Esophagus squamous epithelium (tissue), 5 donors: Measurements from ENCODE around the gene RAB14. TPM values are rescaled to one million over a fixed set of nuclear protein-coding genes. Genes with fewer than 3 reads are reported as not detected.

ENCODE experiments used
- DNase-seq: peaks from one replicate; lab custom pipeline; 2025; lab: John Stamatoyannopoulos, UW
- H3K27ac ChIP-seq, 4 donors: fragments of 200-600 bp; sonication (generic); one replicate each; pipeline ENCODE4 v1.5.1; 2016 to 2019; ENCODE audit warnings: mild to moderate bottlenecking in 1 of 4
- H3K27me3 ChIP-seq, 4 donors: fragments of 200-600 bp; sonication (generic); 1 replicate in 3 of 4; 2 replicates in 1 of 4; pipeline versions ENCODE4 v1.5.1 to v1.6.0; 2017 to 2021; ENCODE audit warnings: antibody characterized with exemption in 1 of 4
- H3K36me3 ChIP-seq, 3 donors: fragments of 200-600 bp; sonication (generic); one replicate each; pipeline ENCODE4 v1.5.1; 2016 to 2019
- H3K4me1 ChIP-seq, 3 donors: fragments of 200-600 bp; sonication (generic); one replicate each; pipeline ENCODE4 v1.5.1; 2017 to 2019
- H3K4me3 ChIP-seq, 4 donors: fragments of 200-600 bp; sonication (generic); 1 replicate in 3 of 4; 2 replicates in 1 of 4; pipeline ENCODE4 v1.5.1; 2016 to 2019; ENCODE audit warnings: mild to moderate bottlenecking in 2 of 4, moderate library complexity in 1 of 4
- H3K9me3 ChIP-seq, 3 donors: fragments of 200-600 bp; sonication (generic); one replicate each; pipeline ENCODE4 v1.5.1; 2016 to 2019
- POLR2A ChIP-seq, 4 donors: fragments of 450-650 bp; IDR thresholded peaks; one replicate each; pipeline ENCODE4 v1.6.1; 2017; ENCODE audit warnings: antibody characterized with exemption in 4 of 4, mild to moderate bottlenecking in 4 of 4, moderate library complexity in 3 of 4
- WGBS, 2 donors: methylation state at CpG; one replicate each; pipeline ENCODE4 v1.1.5; 2018; 5-methylcytosine and 5-hydroxymethylcytosine counted together
- intact Hi-C: fragments of 100-400 bp; cut with DNase I; formaldehyde crosslinking; loops from one replicate; pipeline ENCODE4 v1.15.0; 2022
- total RNA-seq, 4 donors: library from RNA; depleted of rRNA; stranded (reverse); fragments of >200 nt; gene quantifications; one replicate each; pipeline ENCODE4 v1.1.0, GENCODE V29; 2016
- TF ChIP-seq, protein P1 (sequence below), 6 experiments: fragments of 450-650 bp in 4 of 6; fragments of 200-600 bp in 2 of 6; sonication (generic) in 2 of 6; IDR thresholded peaks; one replicate each; pipeline ENCODE4 v1.5.1; 2016 to 2019; ENCODE audit warnings: antibody characterized with exemption in 6 of 6, mild to moderate bottlenecking in 4 of 6, moderate library complexity in 4 of 6
- donor health status: DM: yes; HTN: yes; CAD: no.

RAB14 gene
- total RNA-seq, 4 donors from 2014 or later, result 36.7 to 56.5 (median 42.8) TPM

DNA sequence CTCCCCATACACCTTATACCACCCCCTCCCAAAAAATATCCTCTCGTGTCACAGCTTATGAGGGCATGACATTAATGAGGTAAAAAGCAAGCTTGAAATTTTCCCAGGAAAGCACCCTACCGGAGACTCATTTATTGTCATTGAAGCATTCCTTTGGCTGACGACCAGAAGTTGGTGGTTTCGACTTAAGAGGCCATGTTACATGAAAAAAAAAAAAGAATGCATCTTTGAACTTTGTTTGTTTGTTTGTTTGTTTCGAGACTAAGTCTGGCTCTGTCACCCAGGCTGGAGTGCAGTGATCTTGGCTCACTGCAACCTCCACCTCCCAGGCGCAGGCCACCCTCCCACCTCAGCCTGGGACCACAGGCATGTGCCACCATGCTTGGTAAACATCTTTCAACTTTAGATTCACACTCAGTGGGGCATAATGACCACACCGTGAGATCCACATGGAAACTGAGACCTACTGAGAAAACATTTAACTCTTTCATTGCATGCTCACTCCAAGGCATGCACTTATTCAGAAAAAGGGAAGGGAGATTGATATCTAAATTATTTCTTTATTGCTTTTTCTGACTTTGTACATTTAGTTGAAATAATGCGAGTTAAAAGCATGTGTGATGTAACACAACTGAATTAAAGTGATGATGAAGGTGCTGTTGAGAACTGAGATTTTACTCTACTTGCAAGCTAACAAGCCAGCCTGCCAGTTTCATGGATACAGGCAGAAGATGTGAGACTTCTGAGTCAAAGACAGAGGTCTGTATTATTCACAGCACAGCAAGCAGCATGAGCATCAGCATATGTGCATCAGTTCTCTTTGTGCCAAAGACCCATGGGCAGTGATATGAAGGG lies 5.1 kb upstream of the RAB14 start:
- no peak for DNase-seq
- 43 to 51% methylated on average over 8 of the region's 8 CpGs for WGBS, 2 donors

DNA sequence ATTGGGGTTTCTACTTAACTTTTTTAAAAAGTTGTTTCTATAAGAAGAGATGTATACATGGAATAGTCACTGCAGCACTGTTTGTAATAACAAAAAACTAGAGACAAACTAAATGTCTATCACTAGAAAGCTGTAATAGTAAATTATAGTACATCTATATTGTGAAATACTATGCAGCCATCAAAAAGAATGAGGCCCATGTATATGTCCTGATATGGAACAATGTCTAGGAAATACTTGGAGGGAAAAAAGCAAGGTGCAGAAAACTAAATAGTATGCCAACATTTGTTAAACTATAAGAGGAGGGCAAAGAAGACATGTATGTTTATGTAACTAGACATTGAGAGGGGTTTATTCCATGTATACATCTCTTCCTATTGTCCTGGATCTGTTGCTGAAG lies 2.9 kb upstream of the RAB14 start:
- intact Hi-C loops, result no loop called here
- H3K4me1 ChIP-seq, result peaks cover 4 to 22% (median 5%) of the 10 kb centered on the region in 3 donors
- peaks cover 0 to 4% (median 0%) of the 10 kb centered on the region in 3 donors for H3K36me3 ChIP-seq
- no peak overlapping the region for H3K27ac ChIP-seq
- no peak for TF ChIP-seq POLR2A (IDR thresholded peaks at IDR 0.05)
- TF ChIP-seq, protein P1, sequence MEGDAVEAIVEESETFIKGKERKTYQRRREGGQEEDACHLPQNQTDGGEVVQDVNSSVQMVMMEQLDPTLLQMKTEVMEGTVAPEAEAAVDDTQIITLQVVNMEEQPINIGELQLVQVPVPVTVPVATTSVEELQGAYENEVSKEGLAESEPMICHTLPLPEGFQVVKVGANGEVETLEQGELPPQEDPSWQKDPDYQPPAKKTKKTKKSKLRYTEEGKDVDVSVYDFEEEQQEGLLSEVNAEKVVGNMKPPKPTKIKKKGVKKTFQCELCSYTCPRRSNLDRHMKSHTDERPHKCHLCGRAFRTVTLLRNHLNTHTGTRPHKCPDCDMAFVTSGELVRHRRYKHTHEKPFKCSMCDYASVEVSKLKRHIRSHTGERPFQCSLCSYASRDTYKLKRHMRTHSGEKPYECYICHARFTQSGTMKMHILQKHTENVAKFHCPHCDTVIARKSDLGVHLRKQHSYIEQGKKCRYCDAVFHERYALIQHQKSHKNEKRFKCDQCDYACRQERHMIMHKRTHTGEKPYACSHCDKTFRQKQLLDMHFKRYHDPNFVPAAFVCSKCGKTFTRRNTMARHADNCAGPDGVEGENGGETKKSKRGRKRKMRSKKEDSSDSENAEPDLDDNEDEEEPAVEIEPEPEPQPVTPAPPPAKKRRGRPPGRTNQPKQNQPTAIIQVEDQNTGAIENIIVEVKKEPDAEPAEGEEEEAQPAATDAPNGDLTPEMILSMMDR (IDR thresholded peaks at IDR 0.05), result no peak
- no peaks in the 10 kb centered on the region for H3K27me3 ChIP-seq
- H3K9me3 ChIP-seq, result no peaks in the 10 kb centered on the region
- no peak for DNase-seq
- no peak overlapping the region for H3K4me3 ChIP-seq

More for the DNA sequence above, 5.1 kb upstream of the RAB14 start:
- H3K36me3 ChIP-seq, result peaks cover 0 to 15% (median 0%) of the 10 kb centered on the region in 3 donors
- no peak overlapping the region for H3K27ac ChIP-seq
- TF ChIP-seq POLR2A (IDR thresholded peaks at IDR 0.05), result no peak
- TF ChIP-seq, protein P1 (IDR thresholded peaks at IDR 0.05), result no peak
- no peak overlapping the region for H3K4me3 ChIP-seq
- no peaks in the 10 kb centered on the region for H3K9me3 ChIP-seq
- peaks cover 4 to 10% (median 4%) of the 10 kb centered on the region in 3 donors for H3K4me1 ChIP-seq
- H3K27me3 ChIP-seq, result no peaks in the 10 kb centered on the region
- intact Hi-C loops, result no loop called here

DNA sequence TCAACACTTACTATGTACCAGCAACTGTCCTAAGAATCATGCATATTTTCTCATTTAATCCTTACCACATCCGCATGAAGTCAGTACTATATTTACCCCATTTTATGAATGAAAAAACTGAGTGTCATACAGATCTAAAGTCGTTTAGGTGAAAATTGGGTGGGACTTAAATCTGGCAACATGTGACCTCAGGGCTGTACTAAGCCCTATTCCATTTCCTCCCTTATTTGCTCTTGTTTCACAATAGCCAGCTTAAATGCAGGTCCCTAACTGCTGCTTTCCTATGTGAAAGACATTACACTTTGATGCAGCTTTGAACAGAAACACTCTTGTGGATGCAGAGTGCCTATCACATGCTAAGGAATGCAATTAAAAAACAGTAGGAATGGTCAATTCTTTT lies 2.5 kb upstream of the RAB14 start:
- H3K27me3 ChIP-seq, result no peaks in the 10 kb centered on the region
- no peak overlapping the region for H3K4me3 ChIP-seq
- H3K36me3 ChIP-seq, result peaks cover 0 to 4% (median 0%) of the 10 kb centered on the region in 3 donors
- peaks cover 7 to 27% (median 10%) of the 10 kb centered on the region in 3 donors for H3K4me1 ChIP-seq
- H3K9me3 ChIP-seq, result no peaks in the 10 kb centered on the region
- no peak for DNase-seq
- TF ChIP-seq, protein P1 (IDR thresholded peaks at IDR 0.05), result no peak
- no peak for TF ChIP-seq POLR2A (IDR thresholded peaks at IDR 0.05)
- no peak overlapping the region for H3K27ac ChIP-seq
- WGBS, 2 donors, result 55 to 64% methylated on average over 2 of the region's 2 CpGs
- intact Hi-C loops, result no loop called here

DNA sequence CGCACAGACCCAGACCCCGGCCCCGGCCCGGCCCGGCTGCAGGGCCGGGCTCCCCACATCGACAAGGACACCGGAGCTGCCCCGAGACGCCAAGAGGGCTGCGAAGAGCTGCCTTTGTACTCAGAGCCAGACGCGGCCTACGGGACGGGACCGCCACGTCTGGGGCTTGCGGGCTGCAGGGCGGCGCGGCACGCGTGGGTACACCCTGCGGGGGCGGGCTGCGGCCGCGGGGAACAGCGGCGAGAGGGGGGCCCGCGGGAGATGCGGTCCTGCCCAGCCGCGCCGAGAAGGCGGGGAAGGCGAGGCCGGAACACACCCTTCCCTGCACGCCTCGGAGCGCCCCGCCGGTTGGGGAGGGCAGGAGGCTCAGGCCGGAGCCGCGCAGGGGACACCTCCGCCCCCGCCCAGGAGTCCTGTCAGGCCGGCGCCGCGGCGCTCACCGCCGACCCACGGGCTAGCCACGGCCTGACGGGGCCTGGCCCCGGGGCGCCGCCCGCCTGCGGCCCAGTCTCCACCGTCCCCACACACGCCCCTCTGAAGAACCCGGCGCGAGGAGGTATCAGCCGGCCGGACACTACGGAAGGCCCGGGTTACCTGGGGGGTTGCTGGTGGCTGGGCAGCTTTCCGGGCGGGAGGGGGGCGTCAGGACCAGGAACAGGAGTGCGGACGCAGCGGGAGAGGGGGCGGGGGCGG lies 478 bp downstream of the RAB14 start:
- intact Hi-C loops, result no loop called here
- no peaks in the 10 kb centered on the region for H3K27me3 ChIP-seq
- H3K27ac ChIP-seq, result peak overlapping the region; percentile 97 to 98 (median 98)
- H3K4me1 ChIP-seq, result peaks cover 24 to 56% (median 26%) of the 10 kb centered on the region in 3 donors
- no peaks in the 10 kb centered on the region for H3K9me3 ChIP-seq
- no peak for TF ChIP-seq POLR2A (IDR thresholded peaks at IDR 0.05)
- TF ChIP-seq, protein P1 (IDR thresholded peaks at IDR 0.05), result no peak
- H3K36me3 ChIP-seq, result no peaks in the 10 kb centered on the region
- DNase-seq, result no peak
- H3K4me3 ChIP-seq, result peak overlapping the region; percentile 72 to 93 (median 93)
- WGBS, 2 donors, result 0% methylated on average over 4 of the region's 81 CpGs; no CpG with 5 or more reads in 1 of the 2 donors

DNA sequence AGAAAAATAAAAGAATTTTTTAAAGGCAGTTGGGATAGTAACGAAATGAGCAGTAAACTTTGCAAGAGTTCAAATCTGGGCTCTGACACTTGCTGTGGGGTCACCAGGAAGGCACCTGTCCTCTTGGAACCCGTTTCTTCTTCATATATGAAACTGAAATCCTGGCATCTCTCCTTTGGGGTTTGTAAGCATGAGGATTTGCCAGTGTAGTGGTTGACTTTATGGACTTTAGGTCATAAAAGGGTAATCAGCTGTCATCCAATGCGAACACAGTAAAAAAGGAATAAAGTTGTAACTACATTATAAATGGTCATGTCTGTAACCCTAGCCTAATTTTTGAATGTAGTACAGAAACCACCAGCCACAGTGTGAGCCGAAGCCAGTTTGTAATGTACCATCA lies 1.3 kb downstream of the RAB14 start:
- Histone ChIP-seq H3K4me1 (peaks cover 25 to 65% (median 33%) of the 10 kb centered on the region in 3 donors), H3K27ac (peak overlapping the region; percentile 97 to 98 (median 98)), H3K9me3 (no peaks in the 10 kb centered on the region), H3K27me3 (no peaks in the 10 kb centered on the region), H3K36me3 (no peaks in the 10 kb centered on the region), H3K4me3 (peak overlapping the region; percentile 72 to 93 (median 93))
- intact Hi-C loops, result no loop called here
- TF ChIP-seq POLR2A (IDR thresholded peaks at IDR 0.05), result no peak
- TF ChIP-seq, protein P1 (IDR thresholded peaks at IDR 0.05), result no peak
- DNase-seq, result no peak
- WGBS, 2 donors, result 7 to 9% methylated on average over 4 of the region's 4 CpGs
